ENCODE results near the gene RORB. TPM values are rescaled to one million over a fixed set of nuclear protein-coding genes. Genes with fewer than 3 reads are reported as not detected.

RORB gene
- total RNA-seq, 2 donors from 2014 or later: 0.55 to 2.4 TPM

DNA sequence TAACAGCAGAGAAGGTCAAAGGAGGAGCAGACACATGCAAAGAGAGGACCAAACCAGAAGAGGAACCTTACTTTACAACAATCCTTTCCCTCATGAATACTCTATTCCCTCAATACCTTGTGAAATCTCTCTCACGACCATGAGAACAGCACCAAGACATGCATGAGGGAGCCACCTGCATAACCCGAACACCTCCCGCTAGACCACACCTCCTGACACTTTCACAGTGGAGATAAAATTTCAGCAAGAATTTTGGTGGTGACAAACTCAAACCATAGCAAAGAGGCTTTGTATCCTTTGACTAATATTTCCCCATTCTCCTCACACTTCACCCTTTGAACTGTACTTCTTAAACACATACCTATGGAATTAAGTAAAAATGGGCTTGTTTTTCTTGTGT is 101.7 kb downstream of the RORB start:
- no peaks in the 10 kb centered on the region for H3K36me3 ChIP-seq
- no peak for DNase-seq (ENCODE audit: low spot score)
- H3K27me3 ChIP-seq: no peaks in the 10 kb centered on the region
- H3K27ac ChIP-seq: no peak overlapping the region
- H3K9me3 ChIP-seq: no peaks in the 10 kb centered on the region
- no peak for TF ChIP-seq CTCF (IDR thresholded peaks at IDR 0.05)
- no peak overlapping the region for H3K4me3 ChIP-seq
- no peaks in the 10 kb centered on the region for H3K4me1 ChIP-seq

DNA sequence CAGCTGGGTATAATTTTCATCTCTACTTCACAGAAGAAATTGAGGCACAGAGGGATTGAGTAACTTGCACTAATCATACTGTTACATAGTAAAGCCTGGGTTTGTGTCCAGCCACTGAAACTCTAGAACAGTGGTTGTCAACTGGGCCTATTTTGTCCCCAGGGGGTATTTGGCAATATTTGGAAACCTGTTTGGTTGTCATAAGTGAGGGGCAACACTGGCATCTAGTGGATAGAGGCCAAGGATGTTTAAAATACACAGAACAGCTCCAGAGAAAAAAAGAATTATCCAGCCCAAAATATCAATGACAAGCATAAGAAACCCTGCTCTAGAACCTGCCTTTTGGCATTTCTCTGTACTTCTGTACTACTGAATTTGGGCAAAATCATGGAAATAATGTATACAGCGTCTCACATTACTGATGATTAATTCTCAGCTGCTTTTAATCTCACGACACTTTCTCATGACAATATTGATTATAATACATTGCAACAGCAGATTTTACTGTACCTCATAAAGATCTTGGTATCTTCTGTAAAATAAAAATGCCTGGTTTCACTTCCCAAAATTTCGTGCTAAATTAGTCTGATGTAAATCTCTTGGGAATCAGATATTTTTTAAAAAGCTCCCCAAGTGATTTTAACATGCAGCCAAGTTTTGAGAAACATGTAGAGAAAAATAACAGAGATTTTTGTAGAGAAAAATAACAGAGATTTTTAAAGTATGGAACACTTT is 112.7 kb downstream of the RORB start:
- Histone ChIP-seq H3K27me3 (no peaks in the 10 kb centered on the region), H3K9me3 (no peaks in the 10 kb centered on the region), H3K4me3 (no peak overlapping the region), H3K27ac (no peak overlapping the region), H3K36me3 (no peaks in the 10 kb centered on the region), H3K4me1 (no peaks in the 10 kb centered on the region)
- DNase-seq (ENCODE audit: low spot score): no peak
- no peak for TF ChIP-seq CTCF (IDR thresholded peaks at IDR 0.05)

DNA sequence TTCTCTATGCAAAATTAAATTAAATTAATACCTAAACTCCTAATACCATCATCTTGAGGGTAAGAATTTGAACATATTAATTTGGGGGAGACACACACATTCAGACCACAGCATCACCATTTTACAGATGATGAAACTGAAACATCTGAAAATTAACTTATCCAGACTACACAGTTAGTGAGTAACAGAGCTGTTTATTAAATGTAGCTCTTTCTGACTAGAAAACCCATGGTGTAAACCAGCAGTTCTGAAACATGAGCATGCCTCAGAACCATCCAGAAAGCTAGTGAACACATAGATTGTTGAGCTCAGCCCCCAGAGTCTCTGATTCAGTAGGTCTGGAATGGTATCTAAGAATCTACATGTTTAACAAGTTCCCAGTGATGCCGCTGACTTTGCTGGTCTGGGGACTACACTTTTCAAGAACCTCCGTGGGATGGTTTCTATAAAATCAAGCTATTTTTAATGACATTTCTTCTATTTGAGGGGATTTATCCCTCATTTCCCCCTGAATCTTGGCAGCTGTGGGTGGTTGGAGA is 113.5 kb downstream of the RORB start:
- Histone ChIP-seq H3K4me1 (no peaks in the 10 kb centered on the region), H3K36me3 (no peaks in the 10 kb centered on the region), H3K4me3 (no peak overlapping the region), H3K27me3 (no peaks in the 10 kb centered on the region), H3K27ac (no peak overlapping the region), H3K9me3 (no peaks in the 10 kb centered on the region)
- no peak for DNase-seq (ENCODE audit: low spot score)
- TF ChIP-seq CTCF (IDR thresholded peaks at IDR 0.05): no peak

DNA sequence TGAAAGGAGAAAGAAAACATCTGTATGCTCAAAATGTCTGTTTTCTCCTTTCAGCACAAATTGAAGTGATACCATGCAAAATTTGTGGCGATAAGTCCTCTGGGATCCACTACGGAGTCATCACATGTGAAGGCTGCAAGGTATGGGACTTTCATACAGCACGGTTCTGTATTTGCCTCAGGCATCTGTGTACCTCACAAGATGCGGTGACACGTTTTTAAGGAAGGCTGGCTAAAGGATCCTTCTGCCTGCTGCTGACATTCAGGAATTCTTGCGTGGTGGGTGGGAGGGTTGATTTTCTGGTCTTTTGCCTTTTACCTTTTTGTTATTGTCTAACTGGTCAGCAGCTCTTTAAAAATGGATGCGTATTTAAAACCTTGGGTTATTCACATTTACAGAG is 133.1 kb downstream of the RORB start:
- H3K4me3 ChIP-seq: no peak overlapping the region
- H3K36me3 ChIP-seq: no peaks in the 10 kb centered on the region
- no peak for DNase-seq (ENCODE audit: low spot score)
- no peaks in the 10 kb centered on the region for H3K4me1 ChIP-seq
- TF ChIP-seq CTCF (IDR thresholded peaks at IDR 0.05): no peak
- no peak overlapping the region for H3K27ac ChIP-seq
- H3K9me3 ChIP-seq: no peaks in the 10 kb centered on the region
- H3K27me3 ChIP-seq: no peaks in the 10 kb centered on the region

DNA sequence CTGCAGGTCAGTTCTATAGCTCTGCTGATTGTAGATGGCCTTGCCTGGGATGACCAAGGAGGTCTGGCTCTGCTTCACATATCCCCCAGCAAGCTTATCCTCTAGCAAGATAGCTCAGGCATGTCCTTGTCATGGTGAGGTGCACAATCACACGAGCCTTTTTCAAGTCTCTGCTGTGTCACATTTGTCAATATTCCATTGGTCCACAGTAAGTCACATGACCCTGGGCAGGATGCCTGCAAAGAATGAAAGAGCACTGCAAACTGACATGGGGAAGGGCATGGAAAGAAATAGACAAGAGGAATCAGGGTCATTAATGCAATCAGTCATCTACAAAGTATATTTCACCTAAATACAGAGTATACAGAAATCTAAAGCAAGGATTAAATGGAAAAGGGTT is 142.0 kb downstream of the RORB start:
- no peak for TF ChIP-seq CTCF (IDR thresholded peaks at IDR 0.05)
- Histone ChIP-seq H3K4me1 (no peaks in the 10 kb centered on the region), H3K9me3 (no peaks in the 10 kb centered on the region), H3K27ac (no peak overlapping the region), H3K4me3 (no peak overlapping the region), H3K36me3 (no peaks in the 10 kb centered on the region), H3K27me3 (no peaks in the 10 kb centered on the region)
- DNase-seq (ENCODE audit: low spot score): no peak

DNA sequence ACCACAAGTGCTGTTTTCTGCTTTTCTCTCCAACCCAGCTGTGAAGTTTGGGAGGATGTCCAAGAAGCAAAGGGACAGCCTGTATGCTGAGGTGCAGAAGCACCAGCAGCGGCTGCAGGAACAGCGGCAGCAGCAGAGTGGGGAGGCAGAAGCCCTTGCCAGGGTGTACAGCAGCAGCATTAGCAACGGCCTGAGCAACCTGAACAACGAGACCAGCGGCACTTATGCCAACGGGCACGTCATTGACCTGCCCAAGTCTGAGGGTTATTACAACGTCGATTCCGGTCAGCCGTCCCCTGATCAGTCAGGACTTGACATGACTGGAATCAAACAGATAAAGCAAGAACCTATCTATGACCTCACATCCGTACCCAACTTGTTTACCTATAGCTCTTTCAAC is 145.2 kb downstream of the RORB start:
- no peak for TF ChIP-seq CTCF (IDR thresholded peaks at IDR 0.05)
- Histone ChIP-seq H3K27ac (no peak overlapping the region), H3K36me3 (no peaks in the 10 kb centered on the region), H3K9me3 (no peaks in the 10 kb centered on the region), H3K4me1 (no peaks in the 10 kb centered on the region), H3K27me3 (no peaks in the 10 kb centered on the region), H3K4me3 (no peak overlapping the region)
- no peak for DNase-seq (ENCODE audit: low spot score)

All from right atrium auricular region (tissue), 2 donors.